ENCODE results near the gene WDR48. TPM values are rescaled to one million over a fixed set of nuclear protein-coding genes. Genes with fewer than 3 reads are reported as not detected.

Gene WDR48
- total RNA-seq, 2 experiments from 2014 or later = 81.2 to 88.6 TPM

DNA sequence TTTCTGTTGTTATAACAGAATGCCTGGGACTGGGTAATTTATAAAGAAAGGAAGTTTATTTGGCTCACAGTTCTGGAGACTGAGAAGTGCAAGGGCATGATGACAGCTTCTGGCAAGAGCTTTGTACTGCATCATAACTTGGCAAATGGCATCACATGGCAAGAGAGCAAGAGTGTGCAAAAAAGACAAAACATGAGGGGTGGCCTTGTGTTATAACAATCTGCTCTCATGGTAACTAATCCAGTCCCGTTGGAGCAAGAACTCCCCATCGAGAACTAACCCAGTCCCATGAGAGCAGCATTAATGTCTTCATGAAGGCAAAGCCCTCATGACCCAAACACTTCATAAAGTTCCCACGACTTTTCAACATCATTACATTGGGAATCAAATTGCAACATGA, 23.3 kb upstream of the WDR48 start:
- Mint-ChIP-seq H3K36me3 (ENCODE audit: low read depth) (no peaks in the 10 kb centered on the region), H3K27ac (no peak overlapping the region), H3K27me3 (peaks cover 29% of the 10 kb centered on the region), H3K4me3 (no peak overlapping the region), H3K9me3 (no peaks in the 10 kb centered on the region), H3K4me1 (ENCODE audit: low read depth) (no peaks in the 10 kb centered on the region)
- POLR2A ChIA-PET = no interaction called here
- Histone ChIP-seq H3K4me1 (ENCODE audit: insufficient read depth, low read length) (no peaks in the 10 kb centered on the region), H3K27ac (ENCODE audit: low read depth in 1 of 2, low read length in 2 of 2) (no peak overlapping the region), H3K9me3 (ENCODE audit: control insufficient read depth in 1 of 2, insufficient read depth in 1 of 2, low read length in 2 of 2) (no peaks in the 10 kb centered on the region), H3K27me3 (ENCODE audit: control insufficient read depth in 1 of 2, insufficient read depth in 2 of 2, low read length in 2 of 2) (peaks cover 4% of the 10 kb centered on the region in 2 experiments), H3K4me3 (ENCODE audit: low read length) (no peak overlapping the region), H3K36me3 (ENCODE audit: insufficient read depth, low read length) (no peaks in the 10 kb centered on the region)
- ATAC-seq (ENCODE audit: poor library complexity) = no peak
- DNase-seq = no peak
- CTCF ChIA-PET = no interaction called here
- intact Hi-C loops (cut with DNase I, micrococcal nuclease) = no loop called here
- TF ChIP-seq, protein P1, sequence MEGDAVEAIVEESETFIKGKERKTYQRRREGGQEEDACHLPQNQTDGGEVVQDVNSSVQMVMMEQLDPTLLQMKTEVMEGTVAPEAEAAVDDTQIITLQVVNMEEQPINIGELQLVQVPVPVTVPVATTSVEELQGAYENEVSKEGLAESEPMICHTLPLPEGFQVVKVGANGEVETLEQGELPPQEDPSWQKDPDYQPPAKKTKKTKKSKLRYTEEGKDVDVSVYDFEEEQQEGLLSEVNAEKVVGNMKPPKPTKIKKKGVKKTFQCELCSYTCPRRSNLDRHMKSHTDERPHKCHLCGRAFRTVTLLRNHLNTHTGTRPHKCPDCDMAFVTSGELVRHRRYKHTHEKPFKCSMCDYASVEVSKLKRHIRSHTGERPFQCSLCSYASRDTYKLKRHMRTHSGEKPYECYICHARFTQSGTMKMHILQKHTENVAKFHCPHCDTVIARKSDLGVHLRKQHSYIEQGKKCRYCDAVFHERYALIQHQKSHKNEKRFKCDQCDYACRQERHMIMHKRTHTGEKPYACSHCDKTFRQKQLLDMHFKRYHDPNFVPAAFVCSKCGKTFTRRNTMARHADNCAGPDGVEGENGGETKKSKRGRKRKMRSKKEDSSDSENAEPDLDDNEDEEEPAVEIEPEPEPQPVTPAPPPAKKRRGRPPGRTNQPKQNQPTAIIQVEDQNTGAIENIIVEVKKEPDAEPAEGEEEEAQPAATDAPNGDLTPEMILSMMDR (IDR thresholded peaks at IDR 0.05) = no peak

DNA sequence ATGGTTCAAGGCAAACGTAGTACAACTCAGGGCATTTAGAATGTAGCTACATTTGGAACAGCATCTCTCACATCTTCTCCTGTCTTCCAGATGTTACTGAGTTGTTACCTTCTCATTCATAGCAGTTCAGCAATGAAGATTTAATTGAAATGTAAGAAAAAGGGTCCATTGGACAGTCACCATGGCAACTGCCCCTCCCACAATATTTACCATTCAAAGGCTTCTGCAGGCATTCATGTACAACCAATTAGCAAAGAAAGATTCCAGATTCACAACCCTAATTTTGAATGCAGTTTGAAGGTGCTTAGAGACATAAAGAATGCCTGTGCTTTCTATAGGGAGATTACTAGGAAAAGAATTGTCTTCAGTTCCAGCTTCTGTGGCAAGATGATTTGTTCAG, 22.3 kb upstream of the WDR48 start:
- no peaks in the 10 kb centered on the region for H3K9me3 ChIP-seq (ENCODE audit: control insufficient read depth in 1 of 2, insufficient read depth in 1 of 2, low read length in 2 of 2)
- intact Hi-C loops (cut with DNase I, micrococcal nuclease) = no loop called here
- H3K27ac Mint-ChIP-seq = no peak overlapping the region
- ChIA-PET POLR2A (no interaction called here), CTCF (interaction anchor here (2.1 kb wide), 1 partner anchor 508 kb away, joined by 8 read pairs; no protein-coding TSS in a partner anchor)
- no peaks in the 10 kb centered on the region for H3K36me3 ChIP-seq (ENCODE audit: insufficient read depth, low read length)
- H3K4me3 ChIP-seq (ENCODE audit: low read length) = no peak overlapping the region
- H3K9me3 Mint-ChIP-seq = no peaks in the 10 kb centered on the region
- H3K27ac ChIP-seq (ENCODE audit: low read depth in 1 of 2, low read length in 2 of 2) = no peak overlapping the region
- TF ChIP-seq, protein P1 (IDR thresholded peaks at IDR 0.05) = no peak
- H3K4me1 Mint-ChIP-seq (ENCODE audit: low read depth) = no peaks in the 10 kb centered on the region
- ATAC-seq (ENCODE audit: poor library complexity) (no peak), DNase-seq (no peak)
- no peak overlapping the region for H3K4me3 Mint-ChIP-seq
- H3K27me3 ChIP-seq (ENCODE audit: control insufficient read depth in 1 of 2, insufficient read depth in 2 of 2, low read length in 2 of 2) = peaks cover 4% of the 10 kb centered on the region in 2 experiments
- H3K4me1 ChIP-seq (ENCODE audit: insufficient read depth, low read length) = no peaks in the 10 kb centered on the region
- H3K36me3 Mint-ChIP-seq (ENCODE audit: low read depth) = no peaks in the 10 kb centered on the region
- peaks cover 32% of the 10 kb centered on the region for H3K27me3 Mint-ChIP-seq

DNA sequence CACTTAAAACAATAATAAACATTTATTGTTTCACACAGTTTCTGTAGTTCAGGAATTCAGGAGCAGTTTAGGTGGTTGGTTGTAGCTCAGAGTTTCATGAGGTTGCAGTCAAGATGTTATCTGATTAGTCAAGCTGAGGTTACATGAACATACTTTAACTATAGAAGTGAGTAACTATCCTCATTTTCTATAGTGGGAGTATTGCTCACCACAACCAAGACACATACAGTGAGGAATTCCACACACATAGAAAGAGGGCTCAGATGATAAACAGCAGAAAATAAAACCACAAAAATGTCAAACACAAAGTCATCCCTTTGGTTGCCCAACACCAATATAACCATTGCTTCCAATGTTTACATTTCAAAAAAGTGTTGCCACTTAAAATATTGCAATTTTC, 13.7 kb upstream of the WDR48 start:
- Histone ChIP-seq H3K27ac (ENCODE audit: low read depth in 1 of 2, low read length in 2 of 2) (no peak overlapping the region), H3K4me3 (ENCODE audit: low read length) (no peak overlapping the region), H3K36me3 (ENCODE audit: insufficient read depth, low read length) (no peaks in the 10 kb centered on the region), H3K9me3 (ENCODE audit: control insufficient read depth in 1 of 2, insufficient read depth in 1 of 2, low read length in 2 of 2) (peaks cover 7 to 10% of the 10 kb centered on the region in 2 experiments), H3K27me3 (ENCODE audit: control insufficient read depth in 1 of 2, insufficient read depth in 2 of 2, low read length in 2 of 2) (no peaks in the 10 kb centered on the region), H3K4me1 (ENCODE audit: insufficient read depth, low read length) (no peaks in the 10 kb centered on the region)
- no peaks in the 10 kb centered on the region for H3K36me3 Mint-ChIP-seq (ENCODE audit: low read depth)
- ATAC-seq (ENCODE audit: poor library complexity) (no peak), DNase-seq (no peak)
- H3K27ac Mint-ChIP-seq = no peak overlapping the region
- intact Hi-C loops (cut with DNase I, micrococcal nuclease) = loop anchor here in 1 of 2 experiments (10.0 kb wide), 1 partner anchor 543 kb away; the partner anchor contains the start of gene EXOG
- no peak overlapping the region for H3K4me3 Mint-ChIP-seq
- peaks cover 16% of the 10 kb centered on the region for H3K27me3 Mint-ChIP-seq
- ChIA-PET POLR2A (no interaction called here), CTCF (no interaction called here)
- TF ChIP-seq, protein P1 (IDR thresholded peaks at IDR 0.05) = no peak
- H3K4me1 Mint-ChIP-seq (ENCODE audit: low read depth) = no peaks in the 10 kb centered on the region
- H3K9me3 Mint-ChIP-seq = peaks cover 6% of the 10 kb centered on the region

Data from CD4-positive, alpha-beta T cell (primary cell).